Loucy (cell line): Measurements from ENCODE around the gene MYADML2.

Source experiments
- EZH2phosphoT487 ChIP-seq: fragments of 200-600 bp; IDR thresholded peaks from 2 replicates; pipeline ENCODE4 v1.6.1; 2018; ENCODE audit warnings: antibody characterized with exemption, mild to moderate bottlenecking, moderate library complexity, borderline replicate concordance
- TF ChIP-seq, protein P1 (sequence below): fragments of 200-600 bp; sonication (generic); conservative IDR thresholded peaks from 2 replicates; pipeline ENCODE4 v1.5.1; 2014; ENCODE audit warnings: mild to moderate bottlenecking, antibody characterized with exemption, low read length

DNA sequence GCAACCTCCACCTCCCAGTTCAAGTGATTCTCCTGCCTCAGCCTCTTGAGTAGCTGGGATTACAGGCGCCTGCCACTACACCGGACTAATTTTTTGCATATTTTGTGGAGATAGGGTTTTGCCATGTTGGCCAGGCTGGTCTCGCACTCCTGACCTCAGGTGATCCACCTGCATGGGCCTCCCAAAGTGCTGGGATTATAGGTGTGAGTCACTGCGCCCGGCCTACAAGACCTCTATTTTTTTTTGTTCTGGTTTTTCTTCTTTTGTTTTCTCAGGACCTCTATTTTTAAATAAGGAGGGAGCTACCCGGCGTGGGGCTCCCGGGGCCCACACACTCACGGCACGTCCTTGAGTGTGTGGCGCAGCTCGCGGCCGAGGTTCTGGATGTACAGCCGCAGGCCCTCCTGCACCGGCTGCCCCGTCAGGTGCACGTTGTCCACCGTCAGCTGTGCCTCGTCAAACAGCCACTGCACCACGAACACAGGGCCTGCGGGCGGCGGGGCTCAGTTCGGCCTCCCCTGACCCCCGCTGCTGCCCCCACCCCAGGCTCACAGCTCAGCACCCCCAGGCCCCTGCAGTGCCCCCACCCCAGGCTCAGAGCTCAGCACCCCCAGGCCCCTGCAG is 8.1 kb upstream of the MYADML2 start:
- TF ChIP-seq EZH2phosphoT487: no peak
- TF ChIP-seq, protein P1, sequence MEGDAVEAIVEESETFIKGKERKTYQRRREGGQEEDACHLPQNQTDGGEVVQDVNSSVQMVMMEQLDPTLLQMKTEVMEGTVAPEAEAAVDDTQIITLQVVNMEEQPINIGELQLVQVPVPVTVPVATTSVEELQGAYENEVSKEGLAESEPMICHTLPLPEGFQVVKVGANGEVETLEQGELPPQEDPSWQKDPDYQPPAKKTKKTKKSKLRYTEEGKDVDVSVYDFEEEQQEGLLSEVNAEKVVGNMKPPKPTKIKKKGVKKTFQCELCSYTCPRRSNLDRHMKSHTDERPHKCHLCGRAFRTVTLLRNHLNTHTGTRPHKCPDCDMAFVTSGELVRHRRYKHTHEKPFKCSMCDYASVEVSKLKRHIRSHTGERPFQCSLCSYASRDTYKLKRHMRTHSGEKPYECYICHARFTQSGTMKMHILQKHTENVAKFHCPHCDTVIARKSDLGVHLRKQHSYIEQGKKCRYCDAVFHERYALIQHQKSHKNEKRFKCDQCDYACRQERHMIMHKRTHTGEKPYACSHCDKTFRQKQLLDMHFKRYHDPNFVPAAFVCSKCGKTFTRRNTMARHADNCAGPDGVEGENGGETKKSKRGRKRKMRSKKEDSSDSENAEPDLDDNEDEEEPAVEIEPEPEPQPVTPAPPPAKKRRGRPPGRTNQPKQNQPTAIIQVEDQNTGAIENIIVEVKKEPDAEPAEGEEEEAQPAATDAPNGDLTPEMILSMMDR: no peak
